Neural progenitor cell (in vitro differentiated cells): Measurements from ENCODE around the gene ZNF587B.

Source experiments
- EZH2 ChIP-seq: fragments of 200-600 bp; sonication (generic); IDR thresholded peaks from 2 replicates; pipeline ENCODE4 v1.6.1; 2017; ENCODE audit warnings: antibody characterized with exemption, mild to moderate bottlenecking, moderate library complexity
- EZH2phosphoT487 ChIP-seq: fragments of 200-600 bp; sonication (generic); IDR thresholded peaks from 2 replicates; pipeline ENCODE4 v1.6.1; 2017; ENCODE audit warnings: antibody characterized with exemption
- TF ChIP-seq, protein P1 (sequence below): fragments of 200-600 bp; sonication (generic); IDR thresholded peaks from 2 replicates; pipeline ENCODE4 v1.5.1; 2017; ENCODE audit warnings: antibody characterized with exemption, mild to moderate bottlenecking

DNA sequence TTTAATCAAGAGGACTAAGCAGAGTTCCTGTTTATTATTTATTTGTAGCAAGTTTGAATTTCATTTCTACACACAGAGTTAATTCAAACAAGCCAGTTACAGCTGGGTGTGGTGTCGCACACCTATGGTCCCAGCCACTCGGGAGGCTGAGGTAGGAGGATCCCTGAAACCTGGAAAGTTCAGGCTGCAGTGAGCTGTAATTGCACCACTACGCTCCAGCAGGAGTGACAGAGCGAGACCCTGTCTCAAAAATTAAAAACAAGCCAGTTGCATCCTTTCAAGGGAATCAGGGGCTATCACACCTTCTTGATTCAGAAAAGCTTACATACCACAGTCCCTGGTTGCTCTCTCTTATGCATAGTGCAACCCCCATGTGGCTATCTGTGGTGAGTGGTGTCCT lies 40.8 kb upstream of the ZNF587B start:
- TF ChIP-seq EZH2, result no peak
- TF ChIP-seq, protein P1, sequence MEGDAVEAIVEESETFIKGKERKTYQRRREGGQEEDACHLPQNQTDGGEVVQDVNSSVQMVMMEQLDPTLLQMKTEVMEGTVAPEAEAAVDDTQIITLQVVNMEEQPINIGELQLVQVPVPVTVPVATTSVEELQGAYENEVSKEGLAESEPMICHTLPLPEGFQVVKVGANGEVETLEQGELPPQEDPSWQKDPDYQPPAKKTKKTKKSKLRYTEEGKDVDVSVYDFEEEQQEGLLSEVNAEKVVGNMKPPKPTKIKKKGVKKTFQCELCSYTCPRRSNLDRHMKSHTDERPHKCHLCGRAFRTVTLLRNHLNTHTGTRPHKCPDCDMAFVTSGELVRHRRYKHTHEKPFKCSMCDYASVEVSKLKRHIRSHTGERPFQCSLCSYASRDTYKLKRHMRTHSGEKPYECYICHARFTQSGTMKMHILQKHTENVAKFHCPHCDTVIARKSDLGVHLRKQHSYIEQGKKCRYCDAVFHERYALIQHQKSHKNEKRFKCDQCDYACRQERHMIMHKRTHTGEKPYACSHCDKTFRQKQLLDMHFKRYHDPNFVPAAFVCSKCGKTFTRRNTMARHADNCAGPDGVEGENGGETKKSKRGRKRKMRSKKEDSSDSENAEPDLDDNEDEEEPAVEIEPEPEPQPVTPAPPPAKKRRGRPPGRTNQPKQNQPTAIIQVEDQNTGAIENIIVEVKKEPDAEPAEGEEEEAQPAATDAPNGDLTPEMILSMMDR, result no peak
- TF ChIP-seq EZH2phosphoT487, result no peak
